CD4-positive, alpha-beta T cell treated with Interleukin-2 at 100 ng/mL for 4 hours (primary cell): ENCODE measurements around the gene DMRTC2.

Experiments
- DNase-seq: peaks from one replicate; pipeline ENCODE4 v3.0.0-alpha.2; 2020; ENCODE audit warnings: low spot score

The DMRTC2 gene

GRCh38 chr19:41845001-41845050 is at the start of gene DMRTC2:
Gene DMRTC2 (plus strand): TSS chr19:41845042. CDS start chr19:41847429, 2,387 bp downstream.
- no peak for DNase-seq

- no peak for DNase-seq
Measured at GRCh38 chr19:41796362-41796761, 48.5 kb upstream of the DMRTC2 start, which contains the start of gene CEACAM3. Gene CEACAM3 (plus strand): TSS chr19:41796587. CDS start chr19:41796678, 91 bp downstream.

DNA sequence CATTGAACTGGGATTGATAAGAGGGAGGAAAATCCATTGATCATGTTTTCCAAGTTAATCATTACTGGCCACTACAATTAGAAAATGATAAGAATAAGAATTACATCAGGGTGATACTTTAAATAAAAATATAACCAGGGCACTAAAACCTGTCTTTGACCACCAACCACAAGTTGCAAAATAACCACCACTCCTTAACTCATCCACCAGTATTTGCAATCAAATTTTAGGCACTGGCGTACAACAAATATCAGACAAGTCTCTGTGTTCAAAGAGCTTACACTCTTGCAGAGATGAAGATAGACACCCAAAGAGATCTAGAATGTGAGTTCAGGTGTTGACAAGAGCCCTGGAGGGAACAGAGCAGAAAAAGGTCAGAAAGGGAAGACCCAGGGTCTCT is 47.9 kb upstream of the DMRTC2 start:
- DNase-seq: no peak

DNA sequence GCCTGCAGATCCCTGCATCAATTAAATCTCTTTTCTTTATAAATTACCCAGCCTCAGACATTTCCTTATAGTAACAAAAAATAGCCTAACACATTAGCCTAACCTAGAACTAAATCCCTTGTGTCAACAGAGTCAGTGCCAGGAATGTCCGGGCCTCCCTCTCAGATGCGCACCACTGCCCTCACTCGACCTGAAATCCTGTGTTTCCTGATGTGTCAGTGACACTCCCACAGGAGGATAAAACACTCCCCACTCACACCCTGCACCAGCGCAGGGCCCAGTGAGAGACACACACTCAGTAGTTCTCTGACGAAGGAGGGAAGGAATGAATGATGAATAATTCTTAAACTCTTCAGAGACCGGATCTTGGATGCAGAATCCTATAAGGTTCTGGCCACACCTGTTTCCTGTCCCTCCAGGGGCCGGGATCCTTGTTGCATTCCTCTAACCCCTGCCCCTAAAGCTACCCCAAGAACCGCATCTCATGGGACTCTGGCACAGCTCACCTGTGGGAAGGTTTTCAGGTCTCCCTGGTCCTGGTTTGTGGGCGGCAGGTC is 45.3 kb upstream of the DMRTC2 start:
- no peak for DNase-seq

DNA sequence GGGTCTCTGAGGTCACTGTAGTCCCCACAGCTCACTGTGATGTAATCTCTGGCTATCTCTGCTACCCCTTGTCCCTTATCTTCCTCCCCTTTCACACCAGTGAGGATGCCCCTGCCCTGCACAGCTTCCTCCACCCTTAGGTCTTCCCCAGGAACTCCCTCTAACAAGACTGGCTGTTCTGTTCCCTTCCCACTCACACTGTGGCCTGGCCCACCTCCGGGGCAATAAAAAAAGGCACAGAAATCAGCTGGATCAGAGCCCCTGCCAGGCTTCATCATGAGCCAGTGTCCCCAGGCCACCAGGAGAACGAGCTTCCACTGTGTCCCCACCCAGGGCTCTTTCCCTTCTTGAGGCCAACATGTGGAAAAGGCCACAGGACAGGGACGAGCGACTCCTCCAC is 43.8 kb upstream of the DMRTC2 start:
- DNase-seq: no peak

DNA sequence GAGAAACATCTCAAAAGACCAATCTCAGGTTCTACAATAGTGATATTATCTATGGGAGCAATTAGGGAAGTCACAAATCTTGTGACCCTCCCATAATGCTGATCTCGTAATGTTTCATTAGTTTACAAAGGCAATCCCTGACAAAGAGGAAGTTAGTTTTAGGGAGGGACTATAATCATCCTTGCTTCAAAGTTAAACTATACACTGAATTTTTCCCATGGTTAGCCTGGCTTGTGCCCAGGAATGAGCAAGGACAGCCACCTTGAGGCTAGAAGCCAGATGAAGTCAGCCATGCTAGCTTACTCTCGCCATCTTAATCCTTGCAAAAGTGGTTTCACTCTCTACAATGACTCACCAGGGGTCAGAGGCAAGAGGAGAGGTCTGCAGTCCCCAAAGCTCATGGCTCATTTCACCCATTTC is 43.0 kb upstream of the DMRTC2 start:
- no peak for DNase-seq

GRCh38 chr19:41802770-41803169 is 42.1 kb upstream of the DMRTC2 start:
- no peak for DNase-seq

DNA sequence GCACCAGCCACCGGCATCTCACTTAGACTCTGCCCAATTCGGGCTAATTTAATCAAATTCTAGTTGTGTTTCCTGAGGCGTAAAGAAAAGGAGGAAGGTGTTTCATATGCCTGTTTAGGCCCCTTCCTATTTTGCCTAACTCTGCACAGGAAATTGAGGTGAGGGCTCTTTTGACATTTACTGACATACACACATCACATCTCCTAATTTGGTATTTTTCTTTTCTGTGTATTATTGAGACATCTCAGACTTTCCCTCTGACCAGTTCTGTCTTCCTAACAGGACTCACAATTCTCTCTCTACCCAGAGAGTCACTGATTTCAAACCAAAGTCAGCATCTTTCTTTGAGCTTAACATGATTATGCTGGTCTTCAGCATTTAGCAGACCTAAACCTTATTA is 40.5 kb upstream of the DMRTC2 start:
- DNase-seq: no peak

- DNase-seq: no peak
Measured at GRCh38 chr19:41807176-41807575, 37.7 kb upstream of the DMRTC2 start.

DNA sequence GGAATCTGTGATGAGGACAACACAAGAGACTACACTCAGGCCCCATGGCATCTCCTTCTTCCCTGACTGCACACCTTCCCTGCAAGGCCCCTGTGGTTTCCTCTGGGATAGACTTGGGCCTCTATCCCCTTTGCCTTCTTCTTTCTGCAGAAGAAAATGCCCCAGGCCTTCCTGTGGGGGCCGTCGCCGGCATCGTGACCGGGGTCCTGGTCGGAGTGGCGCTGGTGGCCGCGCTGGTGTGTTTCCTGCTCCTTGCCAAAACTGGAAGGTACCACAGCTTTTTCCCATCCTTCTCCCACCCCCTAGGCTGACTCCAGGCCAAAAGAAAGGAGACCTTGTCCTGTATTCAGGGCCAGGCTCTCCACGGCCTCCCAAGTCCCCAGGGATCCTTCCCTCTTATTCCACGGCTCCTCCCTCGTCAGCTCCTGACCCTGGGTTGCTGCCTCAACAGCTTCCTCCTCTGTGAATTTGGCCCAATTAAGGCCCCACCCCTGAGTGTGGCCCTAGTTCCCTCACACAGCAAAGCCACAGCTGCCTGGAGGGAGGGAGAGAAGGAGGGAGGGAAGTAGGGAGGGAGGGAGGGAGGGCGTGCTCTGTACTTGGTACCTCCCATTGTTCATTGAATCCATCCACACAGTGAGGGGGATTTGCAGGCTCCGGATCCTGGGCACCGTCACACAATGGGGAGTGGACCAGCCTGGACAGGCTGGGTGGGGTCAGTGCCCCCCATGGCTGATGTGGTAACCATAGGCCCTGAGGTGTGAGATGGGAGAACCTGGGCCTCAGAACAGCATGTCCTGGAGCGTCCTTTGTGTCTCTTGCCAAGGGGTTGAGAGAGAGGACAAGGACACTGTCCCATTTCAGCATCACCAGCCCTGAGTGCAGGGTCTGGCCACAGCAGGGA is 35.9 kb upstream of the DMRTC2 start:
- DNase-seq: no peak

DNA sequence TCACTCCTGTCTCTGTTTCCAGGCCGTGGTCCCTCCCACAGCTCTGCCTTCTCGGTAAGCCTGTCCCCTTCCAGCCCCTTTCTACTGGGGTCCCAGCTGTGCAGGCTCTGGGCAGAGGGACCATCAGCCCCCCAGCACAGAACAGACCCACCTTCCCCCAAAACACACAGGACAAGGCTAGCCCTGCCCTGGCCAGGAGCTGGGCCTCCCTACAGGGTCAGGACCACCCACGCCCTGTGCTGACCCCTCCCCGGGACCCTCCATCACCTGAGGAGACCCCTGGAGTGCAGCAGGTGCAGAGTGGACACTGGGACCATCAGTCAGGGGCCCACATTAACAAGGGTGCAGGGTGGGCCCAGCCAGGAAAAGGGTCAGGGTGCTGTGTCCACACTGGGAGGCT is 34.5 kb upstream of the DMRTC2 start:
- DNase-seq: no peak

DNA sequence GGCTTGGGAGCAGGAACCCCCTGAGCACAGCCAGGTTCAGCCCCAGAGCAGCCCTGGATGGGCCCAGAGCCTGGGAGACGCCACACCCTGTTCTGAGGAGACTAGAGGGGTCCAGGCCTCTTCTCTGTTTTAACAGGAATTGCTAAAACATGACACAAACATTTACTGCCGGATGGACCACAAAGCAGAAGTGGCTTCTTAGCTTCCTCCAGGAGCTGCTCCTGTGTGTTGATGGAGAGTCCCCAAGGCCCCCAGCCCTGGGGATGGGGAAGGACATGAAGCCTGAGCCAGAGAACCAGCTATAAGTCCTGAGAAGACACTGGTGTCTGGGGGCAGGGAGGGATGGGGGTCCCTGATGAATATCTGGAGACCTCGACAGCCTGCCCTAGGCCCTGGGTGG is 33.8 kb upstream of the DMRTC2 start:
- DNase-seq: peak; percentile 12

DNA sequence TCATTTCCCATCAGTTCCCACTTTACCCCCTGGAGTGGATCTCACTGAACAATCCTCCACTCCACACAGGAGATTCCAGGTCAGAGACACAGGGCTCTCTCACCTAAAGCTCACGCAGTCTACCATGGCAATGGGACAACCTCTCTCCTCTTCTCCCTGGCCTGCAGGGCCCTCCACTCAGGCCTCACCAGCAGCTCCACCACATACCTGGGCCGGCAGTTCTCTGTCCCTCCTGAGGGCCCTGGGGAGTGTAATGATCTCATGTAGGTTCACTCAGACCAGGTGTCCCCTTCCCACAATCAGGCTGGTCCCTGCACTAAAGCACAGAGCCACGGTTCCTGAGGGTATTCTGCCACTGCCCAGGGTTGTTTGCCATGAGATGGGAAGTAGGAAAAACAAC is 32.9 kb upstream of the DMRTC2 start:
- DNase-seq: no peak

DNA sequence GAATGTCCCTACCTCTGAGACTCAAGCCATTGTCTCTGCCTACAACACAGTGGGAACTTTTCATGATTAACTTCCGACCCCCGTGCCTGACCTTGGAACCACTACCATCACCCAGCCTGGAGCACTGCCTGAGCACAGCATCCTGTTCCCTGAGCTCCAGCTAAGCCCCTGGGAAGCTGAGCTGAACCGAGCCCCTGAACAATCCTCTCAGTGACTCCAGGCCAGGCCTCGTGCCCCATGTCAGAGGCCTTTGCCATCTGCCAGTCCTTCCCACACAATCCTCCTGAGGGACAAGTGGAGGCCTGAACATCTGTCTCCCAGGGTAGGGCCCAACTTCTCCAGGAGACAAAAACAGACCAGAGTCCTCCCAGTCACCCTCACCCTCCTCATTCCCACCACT is 30.9 kb upstream of the DMRTC2 start:
- DNase-seq: no peak

DNA sequence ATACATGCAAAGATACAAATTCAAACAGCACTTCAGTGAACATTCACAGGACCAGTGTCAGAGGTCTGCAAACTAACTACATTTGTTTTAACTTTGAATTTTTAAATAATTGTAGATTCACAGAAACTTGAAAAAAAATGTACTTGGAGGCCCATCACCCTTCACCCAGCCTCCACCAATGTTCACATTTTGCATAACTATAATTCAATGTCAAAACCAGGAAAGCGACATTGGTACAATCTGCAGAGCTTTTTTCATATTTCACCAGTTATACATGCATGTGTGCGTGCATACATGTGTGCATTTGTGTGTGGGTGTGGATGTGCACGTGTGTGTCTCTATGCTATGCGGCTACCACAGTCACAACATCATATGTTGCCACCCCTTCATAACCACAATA is 29.5 kb upstream of the DMRTC2 start:
- DNase-seq: no peak

DNA sequence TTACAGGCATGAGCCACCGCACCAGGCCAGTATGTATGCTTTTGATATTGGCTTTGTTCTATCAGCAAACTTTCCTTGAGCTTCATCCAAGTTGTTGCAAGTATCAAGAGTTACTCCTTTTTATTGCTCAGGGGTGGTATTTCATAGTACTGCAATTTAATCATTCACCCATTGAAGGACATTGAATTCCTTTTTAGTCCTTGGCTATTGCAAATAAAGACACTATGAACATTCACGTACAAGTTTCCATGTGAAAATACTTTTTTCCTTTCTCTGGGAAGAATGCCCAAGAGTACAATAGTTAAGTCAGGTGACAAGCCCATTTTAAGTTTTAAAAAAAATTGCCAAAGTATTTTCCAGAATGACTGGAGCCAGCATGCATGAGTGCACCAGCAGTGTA is 28.1 kb upstream of the DMRTC2 start:
- no peak for DNase-seq

DNA sequence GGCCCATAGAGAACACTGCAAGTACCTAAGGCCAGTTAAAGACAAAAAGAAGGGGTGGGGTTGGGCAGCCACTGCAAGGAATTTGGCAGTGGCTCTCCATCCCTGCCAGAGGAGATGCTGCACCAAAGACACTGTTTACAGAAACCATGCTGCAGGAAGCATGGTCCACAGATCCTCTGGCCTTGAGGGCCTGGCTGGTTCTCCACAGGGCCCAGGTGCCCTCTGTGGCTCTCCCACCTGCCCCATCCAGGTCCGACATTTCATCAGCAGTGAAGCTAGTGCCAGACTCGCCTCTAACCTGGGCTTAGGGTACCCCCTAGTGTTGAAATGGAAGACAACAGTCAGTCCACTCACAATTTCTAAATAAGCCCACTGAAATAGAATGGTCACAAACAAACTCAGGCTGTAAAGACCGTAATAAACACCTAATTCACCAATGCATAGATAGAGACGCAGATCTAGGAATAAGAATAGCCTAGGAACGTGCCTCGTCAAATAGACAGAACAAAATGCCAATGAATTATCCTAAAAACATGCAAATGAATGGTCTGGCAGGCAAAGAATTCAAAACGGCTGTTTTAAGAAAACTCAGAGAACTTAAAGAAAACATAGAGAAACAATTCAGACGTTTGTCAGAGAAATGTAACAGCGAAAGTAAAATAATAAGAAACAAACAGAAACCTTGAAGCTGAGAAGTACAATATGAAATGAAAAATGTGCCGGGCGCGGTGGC is 23.7 kb upstream of the DMRTC2 start:
- DNase-seq: peak; percentile 54

- no peak for DNase-seq
Measured at GRCh38 chr19:41837981-41838708, 6.7 kb upstream of the DMRTC2 start.

DNA sequence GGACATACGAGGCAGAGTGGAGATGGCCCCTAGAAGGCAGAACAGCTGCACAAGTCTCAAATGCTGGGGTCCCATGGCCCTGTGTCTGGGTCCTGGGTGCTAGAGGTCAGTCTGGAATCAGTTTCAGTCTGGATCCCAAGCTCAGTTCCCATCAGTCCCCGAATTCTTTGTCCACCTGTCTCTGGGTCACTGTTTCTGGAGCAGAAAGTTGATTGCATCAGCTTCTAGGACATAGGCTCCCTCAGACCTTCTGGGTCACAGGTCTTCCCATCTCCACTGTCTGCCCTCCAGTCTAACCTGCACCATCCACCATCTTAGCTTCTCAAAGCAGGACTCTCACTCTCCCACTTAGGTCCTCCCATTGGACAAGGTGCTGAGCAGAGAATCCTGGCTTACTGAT is 5.6 kb upstream of the DMRTC2 start:
- no peak for DNase-seq

GRCh38 chr19:41843371-41843770 is 1.5 kb upstream of the DMRTC2 start:
- no peak for DNase-seq

DNA sequence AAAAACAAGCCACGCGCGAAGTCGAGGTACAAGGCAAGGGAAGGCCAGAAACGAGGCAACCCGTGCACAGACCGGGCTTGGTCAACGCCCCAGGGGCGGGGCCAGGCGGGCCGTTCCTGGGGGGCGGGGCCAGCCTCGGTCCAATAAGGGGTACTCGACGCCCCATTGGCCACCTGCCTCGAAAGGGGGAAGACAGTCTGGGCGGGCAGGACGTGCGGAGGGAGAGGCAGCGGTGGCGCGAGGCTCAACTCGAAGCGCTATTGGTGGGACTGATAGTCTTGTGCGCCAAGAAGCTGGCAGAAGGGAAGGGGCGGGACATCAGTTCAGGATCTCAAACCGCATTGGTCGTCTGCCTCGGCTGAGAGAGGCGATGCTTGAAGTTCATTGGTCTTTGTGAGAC is 241 bp upstream of the DMRTC2 start, which contains the start of gene LYPD4:
TSS of gene LYPD4 (minus strand) at position 83 of the 400 bp plus-strand sequence. CDS start 5,398 bp downstream, outside the sequence.
- DNase-seq: no peak

DNA sequence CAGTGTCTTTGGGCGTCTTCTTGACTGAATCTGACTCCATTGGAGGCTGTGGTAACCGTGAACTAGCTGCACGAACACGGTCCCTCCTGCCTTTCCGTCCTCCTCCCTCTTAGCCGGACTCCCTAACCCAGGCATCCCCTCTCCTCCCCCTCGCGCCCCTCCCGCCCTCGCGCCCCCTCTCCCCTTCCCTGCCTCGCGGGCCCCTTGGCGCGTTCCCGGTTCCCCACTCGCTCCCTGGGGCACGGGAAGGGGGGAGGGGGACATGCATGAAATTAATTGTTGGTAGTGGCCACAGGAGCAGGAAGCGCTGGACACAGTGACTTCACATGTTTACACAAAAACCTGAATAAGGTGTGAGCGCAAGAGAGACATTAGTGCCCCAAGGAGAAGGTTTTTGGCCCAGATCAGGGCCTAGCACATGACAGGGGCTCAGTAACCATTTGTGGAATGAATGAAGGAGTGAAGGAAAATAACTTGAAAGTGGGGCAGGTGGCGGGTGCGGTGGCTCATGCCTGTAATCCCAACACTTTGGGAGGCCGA is 279 bp downstream of the DMRTC2 start:
- no peak for DNase-seq
